ENCODE data around the gene DMTF1.

DMTF1 gene

DNA sequence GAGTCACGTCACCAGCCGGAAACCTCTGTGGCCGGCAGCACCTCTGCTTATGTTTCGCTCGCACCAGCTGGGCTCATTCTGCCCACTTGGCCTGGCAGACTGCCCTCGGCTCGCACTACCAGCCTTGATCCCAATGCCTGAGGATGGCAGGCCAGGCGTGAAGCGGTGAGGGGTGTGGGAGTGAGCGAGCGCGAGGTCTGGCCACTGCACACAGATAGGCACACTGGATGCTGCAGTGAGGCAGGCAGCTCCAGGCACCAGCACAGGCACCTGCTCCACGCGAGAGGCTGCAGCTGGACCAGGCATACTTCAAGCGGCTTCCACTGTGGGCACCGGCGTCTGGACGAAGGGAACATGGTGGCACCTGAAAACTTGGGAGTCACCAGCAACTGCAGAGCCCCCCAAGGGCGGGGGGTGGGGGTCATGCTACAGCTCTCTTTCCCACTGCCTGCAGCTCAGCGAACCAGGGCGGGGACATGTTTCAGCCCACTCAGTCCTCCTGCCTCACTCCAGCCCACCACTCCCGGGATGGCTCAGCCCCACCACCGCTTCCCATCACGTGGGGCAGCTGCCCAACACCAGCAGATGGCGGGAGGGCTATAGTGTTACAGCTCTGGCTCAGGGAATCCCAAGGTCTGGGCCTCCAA is 5.4 kb upstream of the DMTF1 start:
- no peak for DNase-seq (ENCODE audit: low spot score)

DNA sequence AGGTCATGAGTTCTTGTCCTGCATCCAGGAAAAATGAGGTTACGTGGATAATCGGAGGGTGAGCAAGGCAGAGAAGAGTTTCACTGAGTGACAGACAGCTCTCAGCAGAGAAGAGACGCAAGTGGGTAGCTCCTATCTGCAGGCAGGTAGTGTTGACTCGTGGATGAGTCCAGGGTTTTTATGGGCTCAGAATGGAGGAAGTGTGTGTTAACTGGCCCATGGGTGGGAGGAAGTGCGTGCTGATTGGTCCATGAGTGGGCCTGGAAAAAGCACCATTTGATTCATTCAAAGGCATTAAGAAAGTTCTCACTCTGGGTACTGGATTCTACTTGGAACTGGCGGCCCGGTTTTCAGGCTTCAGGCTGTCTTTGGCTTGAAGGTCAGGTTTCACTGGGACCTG is 4.8 kb upstream of the DMTF1 start:
- no peak for DNase-seq (ENCODE audit: low spot score)

DNA sequence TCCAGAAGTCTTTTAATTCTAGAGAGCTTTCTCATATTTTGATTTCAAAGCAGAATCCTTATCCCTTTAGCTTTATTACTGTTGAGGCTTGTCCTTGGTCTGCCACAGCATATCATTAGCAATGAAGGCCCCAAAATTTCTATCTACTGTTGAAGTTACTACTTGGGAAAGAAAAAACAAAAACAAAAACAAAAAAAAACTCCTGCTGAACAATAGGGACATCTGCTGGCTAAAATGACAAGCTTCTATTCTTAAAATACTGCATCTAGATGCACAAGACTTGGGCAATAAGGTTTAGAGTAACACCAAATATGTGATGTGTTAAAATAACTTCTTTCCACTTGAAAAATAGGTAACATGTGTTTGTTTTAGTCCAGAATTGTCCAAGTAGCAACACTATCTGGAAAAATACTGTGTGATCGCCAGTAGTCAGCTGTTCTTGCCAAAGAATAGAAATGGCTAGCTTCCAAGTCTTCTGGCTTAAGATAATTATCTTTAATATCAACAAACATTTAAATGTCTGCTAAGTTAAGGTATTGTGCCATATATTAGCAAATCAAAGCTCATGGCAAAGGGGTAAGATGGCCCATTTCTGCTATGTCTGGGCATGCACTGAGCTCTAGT is 3.8 kb upstream of the DMTF1 start:
- DNase-seq (ENCODE audit: low spot score), result peak; percentile 82

DNA sequence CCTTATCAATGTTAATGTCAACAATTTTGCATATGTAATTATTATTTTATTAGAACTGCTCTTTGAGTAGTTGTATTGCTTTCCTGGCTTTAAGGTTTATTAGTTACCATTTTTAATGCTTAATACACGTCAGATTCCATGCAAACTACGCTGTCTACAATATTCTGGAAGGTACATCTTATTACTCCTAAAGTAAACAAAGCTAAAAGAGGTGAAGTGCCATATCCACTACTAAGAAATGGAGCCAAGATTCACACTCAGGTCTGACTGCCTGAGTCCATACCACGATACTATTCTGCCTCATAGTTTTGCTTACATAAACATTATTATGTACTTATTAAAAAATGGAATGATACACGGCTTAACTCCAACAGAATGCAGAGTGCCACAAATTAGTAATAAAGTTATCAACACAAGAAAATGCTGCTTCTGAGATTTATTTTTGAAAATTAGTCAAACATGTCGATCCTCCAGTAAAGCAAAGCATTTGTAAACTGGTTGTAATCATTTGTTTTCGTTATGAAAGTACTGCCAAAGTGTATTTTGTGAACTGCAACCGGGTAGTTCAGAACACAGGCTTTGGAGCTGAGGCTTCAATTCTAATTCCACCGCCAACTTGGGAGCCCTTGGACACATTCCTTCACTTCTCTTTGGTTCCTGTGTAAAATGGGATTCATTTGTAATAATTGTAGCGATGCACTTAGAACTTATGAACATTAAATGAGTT is 1.1 kb upstream of the DMTF1 start:
- peak; percentile 34 for DNase-seq (ENCODE audit: low spot score)

DNA sequence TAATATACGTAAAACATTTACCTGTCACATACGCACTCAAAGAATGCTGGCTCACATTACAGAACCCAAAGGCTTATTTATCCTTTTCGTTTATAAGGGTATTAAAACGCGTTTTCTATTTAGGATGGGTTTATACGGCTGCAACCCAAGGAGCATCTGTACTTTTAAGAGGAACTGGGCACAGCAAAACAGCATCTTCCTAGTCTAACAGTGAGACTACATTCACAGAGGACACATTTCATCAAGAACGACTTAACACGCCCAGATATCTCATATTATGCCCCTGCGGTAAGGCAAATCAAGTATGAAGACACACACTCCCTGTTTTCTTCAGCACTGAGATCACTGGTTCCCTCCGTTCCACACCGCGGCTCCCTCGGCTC is 533 bp upstream of the DMTF1 start:
- DNase-seq (ENCODE audit: low spot score), result no peak

DNA sequence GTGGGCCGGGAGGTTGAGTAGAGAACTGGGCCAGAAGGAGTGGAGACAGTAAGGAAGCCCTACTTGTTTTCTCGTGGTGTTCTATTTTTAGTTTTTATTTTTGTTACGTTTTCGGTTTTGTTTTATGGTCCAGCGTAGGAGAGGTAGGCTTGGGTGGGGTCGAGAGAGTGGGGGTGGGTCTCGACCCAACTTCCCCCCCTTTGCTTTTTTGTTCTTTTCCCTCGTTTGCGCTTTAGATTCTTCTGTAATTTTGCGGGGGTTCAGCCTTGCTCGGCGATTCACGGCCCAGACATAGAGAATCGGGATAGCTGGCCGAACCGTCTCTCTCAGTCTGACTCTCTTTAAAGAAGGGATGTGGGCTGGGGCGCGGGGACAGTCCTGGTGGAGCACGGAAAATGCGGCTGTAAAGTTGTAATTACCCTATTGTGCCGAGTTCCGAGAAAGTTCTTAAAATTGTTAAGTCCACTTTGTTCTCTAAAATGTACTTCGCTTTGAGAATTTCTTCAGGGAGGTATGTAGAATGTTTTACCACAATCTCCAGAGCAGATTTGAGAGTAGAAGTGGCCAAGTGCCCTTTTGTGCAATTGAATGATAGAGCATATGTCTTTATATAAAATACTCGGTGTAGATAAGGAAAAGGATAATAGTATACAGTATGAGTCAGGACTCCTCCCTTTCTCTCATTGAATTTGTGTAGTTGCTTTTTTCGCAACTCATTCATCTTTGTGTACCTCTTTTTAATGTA is 816 bp downstream of the DMTF1 start:
- DNase-seq (ENCODE audit: low spot score), result peak; percentile 74

DNA sequence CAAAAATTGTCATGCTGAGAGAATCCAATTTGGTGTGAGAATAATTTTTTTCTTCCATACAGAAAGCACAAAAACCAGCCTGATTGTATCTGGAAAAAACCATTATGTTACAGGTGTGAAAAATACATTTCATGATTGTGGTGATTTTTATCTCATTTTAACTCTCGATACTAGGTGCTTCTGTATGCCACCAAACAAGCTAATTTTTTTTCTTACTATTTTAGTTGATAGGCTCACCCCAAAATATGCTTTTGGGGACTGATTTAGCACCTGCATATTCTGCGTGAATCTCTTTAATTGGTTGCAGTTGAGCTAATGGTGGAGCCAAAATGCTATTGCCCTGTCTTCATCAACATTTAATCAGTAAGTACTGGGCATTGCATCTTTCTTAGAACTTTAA is 1.9 kb downstream of the DMTF1 start:
- DNase-seq (ENCODE audit: low spot score), result no peak

DNA sequence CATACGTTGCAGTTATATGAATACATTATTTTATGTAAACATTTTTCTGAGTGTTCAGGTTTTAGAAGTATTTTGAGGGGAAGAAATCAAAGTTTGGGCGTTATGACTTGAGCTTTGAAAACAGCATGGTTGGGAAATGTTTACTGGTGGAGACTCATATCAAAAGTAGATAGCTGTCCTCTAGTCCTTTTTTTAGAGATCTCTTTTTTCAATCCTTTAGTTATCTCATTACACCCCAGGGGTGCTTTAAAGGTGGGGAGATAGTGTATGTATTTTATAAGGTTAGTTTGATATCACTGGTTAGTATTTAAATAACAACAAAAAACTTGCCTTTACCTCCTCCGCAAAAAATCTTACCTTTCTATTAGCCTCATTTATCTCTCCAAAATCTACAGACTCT is 2.3 kb downstream of the DMTF1 start:
- DNase-seq (ENCODE audit: low spot score), result no peak

DNA sequence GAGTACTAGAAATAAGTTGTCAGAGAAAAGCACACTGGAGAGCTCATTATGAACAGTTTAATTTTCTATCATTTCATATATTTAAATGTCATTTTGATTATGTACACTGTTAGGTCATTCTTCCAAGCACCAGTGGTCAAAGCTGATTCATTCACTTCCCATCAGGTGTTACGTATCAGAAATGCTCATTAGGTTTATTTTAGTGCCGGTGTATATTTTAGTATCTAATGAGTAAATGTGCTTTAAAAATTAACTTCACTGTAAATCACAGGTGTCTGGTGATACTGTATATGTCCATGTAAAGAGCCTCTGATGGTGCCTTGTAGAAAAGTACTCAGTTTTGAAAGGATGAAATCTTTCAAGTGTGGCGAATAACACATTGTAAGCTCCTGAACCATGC is 3.5 kb downstream of the DMTF1 start:
- no peak for DNase-seq (ENCODE audit: low spot score)

DNA sequence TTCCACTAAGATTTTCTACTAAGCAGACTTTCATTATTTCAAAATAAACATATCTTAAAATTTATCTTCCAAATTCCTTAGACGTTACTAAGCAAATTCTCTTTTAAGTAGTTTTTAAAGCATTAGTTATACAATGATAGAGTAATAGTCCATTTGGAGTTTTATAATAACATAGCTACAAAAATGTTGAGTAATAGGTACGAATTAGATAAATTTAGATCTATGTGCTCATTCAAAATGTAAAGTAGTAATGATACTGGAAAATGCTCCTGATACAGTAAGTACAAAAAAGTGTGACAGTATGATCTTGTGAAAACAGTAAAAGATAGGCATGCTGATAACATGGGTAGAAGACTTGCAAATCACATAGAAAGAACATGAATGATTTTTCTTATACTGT is 4.5 kb downstream of the DMTF1 start:
- DNase-seq (ENCODE audit: low spot score), result no peak

DNA sequence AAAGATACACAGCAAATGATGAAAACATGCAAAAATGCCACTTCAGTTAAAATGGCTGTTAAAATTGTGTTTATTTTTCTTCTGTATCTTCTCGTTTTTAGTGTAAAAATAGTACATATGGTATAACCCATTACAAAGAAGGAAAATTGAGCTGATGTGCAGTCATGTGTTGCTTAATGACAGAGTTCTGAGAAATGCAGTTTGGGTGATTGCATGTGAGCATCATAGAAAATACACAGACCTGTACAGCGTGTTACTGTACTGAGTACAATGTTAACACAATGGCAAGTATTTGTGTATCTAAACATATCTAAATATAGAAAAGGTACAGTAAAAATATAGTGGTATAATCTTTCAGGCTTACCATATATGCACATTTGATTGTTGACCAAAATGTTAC is 7.3 kb downstream of the DMTF1 start:
- no peak for DNase-seq (ENCODE audit: low spot score)

DNA sequence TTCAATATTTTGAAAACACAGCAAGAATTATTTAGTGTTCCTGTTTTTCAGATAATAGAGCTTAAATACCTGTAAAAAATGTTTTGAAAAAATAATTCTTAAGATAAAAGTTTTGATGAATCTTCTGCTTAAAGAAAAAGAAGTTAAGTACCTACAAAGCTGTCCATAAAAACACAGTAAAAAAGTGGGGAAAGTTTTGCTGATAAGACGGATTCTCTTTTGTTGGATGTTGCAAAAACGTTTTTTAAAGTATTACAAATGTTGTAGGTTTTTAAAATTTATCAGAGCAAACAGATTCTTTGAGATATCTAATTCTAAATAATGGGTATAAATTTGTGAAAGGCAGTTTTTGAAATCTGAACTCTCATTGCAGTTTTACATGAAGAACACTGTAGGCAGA is 12.2 kb downstream of the DMTF1 start:
- DNase-seq (ENCODE audit: low spot score), result no peak

DNA sequence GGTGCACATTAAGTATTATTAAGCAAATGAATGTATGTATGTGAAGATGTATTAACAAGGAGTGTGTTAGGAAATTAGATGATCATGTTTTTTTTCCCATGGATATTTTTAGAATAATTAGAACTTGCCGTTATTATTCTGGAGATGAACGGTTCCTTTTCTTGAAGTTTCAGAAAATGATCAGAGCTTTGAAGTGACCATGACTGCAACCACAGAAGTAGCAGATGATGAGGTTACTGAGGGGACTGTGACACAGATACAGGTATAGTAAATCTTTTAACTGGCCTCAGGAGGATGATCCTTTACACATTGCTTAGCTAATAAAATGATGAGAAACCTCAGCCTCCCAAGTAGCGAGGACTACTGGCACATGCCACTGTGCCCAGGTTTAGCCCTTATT is 18.6 kb downstream of the DMTF1 start:
- no peak for DNase-seq (ENCODE audit: low spot score)

DNA sequence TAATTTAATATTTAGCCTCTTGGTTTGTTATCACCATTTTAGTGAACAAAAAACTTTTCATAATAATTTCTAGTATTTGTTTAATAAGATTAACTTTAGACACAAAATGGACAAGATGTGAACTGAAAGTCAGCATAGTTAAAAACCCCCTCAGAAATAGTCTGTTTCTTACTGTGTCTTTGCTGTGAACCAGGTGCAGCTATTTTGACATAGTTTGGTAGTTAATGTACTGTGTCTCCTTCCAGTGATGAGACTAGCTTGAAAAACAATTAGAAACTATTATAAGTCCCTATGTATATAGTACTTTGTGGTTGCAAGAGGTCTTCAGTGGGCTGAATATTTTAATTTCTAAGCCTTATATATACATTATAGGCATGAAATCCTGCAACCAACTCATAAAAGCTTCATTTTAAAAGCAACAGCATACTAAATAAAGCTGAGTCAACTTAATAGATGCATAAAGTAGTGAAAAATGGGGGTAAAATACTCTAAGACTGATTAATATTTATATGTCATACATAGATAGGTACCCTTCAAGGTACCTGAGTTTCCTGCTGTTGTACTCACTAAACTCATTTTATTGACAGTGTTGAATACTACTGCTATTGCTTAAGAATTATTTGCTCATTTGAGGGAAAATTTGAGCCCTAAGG is 19.2 kb downstream of the DMTF1 start:
- DNase-seq (ENCODE audit: low spot score), result no peak

DNA sequence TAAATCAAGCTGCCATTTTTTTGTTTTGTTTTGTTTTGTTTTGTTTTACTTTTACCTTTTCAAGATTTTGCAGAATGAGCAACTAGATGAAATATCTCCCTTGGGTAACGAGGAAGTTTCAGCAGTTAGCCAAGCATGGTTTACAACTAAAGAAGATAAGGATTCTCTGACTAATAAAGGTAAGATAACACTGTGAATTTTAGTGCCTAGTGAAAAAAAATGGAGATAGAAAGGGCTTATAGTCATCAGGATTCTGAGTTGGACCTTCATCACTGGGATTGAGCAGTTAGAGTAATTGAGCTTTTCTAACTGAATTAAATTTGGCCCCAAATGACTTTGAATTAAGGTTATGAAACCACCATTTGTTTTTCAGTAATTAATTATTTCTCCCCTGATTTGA is 21.2 kb downstream of the DMTF1 start:
- DNase-seq (ENCODE audit: low spot score), result no peak

DNA sequence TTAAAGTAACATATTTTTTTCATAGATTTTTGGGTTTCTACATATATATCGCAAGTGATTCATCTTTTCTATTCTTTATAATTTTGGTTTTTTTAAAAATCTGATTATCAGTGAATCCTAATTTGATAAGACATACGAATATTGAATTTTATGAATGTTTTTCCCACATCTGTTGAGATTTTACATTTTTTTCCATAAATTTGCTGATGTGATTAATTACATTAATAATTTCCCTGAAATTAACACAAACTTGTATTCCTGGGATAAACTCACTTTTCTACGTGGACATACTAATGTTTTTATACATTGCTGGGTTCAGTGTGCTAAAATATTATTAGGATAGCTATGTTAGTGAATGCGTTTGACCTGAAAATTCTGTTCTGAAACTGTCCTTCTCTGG is 26.1 kb downstream of the DMTF1 start:
- DNase-seq (ENCODE audit: low spot score), result no peak

DNA sequence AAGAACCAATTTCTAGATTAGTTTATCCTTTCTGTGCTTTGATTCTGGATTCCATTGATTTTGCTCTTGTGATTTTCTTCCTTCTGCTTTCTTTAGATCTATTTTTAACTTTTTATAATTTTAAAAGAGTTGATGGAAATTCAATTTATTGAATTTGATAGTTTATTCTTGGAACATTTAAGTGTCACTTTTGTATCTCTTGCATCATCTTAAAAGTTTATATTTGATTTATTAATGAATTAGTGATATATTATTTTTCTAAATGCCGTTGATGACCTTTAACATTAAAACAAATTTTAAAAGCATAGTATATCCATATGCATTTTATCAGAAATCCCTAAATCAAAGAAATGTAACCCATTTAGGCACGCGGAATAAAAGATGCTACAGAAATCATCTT is 26.9 kb downstream of the DMTF1 start:
- DNase-seq (ENCODE audit: low spot score), result no peak

DNA sequence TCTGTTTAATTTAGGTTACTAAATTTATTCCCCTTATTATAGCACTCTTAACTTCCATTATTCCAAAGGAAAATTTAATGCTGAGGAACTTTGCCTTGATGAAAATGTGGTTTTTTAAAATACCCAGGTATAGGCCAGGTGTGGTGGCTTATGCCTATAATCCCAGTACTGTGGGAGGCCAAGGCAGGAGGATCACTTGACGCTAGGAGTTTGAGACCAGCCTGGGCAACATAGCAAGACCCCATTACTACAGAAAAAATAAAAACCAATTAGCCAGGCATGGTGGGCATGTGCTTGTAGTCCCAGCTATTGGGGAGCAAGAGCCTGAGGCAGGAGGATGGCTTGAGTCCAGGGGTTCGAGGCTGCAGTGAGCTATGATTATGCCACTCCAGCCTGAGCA is 34.9 kb downstream of the DMTF1 start:
- DNase-seq (ENCODE audit: low spot score), result no peak

DNA sequence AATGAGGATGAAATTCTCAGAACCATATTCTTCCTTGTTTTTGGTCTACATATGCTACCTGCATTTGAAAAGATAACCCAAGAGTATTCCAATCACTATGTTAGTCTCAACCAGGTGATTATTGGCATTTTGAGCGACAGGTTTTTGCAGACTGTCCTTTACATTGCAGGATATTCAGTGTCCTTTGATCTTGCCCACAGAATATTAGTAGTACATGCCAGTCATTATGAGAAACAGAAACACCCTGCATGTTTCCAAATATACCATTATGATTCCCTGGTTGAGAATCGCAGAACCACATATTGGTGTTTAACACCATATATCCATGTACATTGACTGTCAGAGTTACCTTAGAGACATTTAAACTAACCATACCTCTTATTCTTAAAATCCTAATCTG is 36.7 kb downstream of the DMTF1 start:
- no peak for DNase-seq (ENCODE audit: low spot score)

DNA sequence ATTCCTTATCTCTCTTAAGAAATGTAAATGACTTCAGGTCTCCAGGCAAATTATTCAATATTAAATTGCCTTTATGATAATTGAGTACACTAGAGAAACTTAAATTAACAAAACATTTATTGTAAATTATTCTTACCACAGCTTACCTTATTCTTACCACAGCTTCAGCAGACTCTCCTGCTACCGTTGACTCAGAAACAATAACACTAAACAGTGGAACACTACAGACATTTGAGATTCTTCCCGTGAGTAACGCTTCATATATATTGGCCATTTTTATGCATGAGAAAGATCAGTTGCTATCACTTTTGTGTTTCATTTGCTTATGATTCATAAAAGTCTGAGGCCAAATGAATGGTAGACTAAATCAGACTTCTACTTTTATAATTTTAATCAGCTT is 38.5 kb downstream of the DMTF1 start:
- DNase-seq (ENCODE audit: low spot score), result no peak

DNA sequence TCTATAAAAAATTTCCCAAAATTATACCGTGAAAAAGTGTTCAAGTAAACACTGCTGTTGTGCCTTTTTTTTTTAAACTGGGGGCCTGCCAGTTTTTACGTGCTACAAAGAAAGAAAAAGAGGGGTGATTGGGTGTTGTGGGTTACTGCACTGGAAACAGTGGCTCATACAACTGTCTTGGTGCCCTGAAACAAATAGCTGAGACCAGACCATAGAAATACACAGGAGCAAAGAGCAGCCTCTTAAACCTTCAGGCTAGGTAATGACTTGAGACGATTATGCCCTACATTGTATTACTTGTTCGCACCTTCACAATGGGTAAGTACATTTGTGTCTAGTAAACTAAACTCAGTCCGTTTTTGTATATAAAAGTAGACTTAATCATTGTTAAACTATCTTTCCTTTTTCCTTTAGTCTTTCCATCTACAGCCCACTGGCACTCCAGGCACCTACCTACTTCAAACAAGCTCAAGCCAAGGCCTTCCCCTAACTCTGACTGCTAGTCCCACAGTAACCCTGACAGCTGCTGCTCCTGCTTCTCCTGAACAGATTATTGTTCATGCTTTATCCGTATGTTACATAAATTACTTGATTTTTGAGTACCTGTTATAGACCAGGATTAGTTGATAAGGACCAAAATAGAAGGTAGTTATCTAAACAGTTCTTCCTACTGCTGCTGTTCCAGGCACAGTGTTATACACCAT is 40.7 kb downstream of the DMTF1 start:
- DNase-seq (ENCODE audit: low spot score), result no peak

DNA sequence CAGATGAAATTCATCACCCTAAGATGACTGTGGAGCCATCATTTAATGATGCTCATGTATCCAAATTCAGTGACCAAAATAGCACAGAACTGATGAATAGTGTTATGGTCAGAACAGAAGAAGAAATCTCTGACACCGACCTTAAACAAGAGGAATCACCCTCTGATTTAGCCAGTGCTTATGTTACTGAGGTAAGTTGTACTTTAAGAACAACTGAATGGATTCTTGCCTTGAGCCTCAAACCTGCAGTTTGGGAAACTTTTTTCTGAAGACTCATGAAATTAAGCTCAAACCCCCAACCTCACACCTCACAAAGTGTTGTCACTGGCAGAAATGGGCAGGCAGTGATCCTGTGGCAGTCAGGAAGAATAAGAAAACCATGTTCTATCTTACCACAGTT is 41.7 kb downstream of the DMTF1 start:
- DNase-seq (ENCODE audit: low spot score), result no peak
